HepG2 (cell line): Measurements from ENCODE around the gene UBQLN1. TPM values are rescaled to one million over a fixed set of nuclear protein-coding genes. Genes with fewer than 3 reads are reported as not detected.

Experiments
- ARHGAP35 ChIP-seq: sonication (generic); formaldehyde crosslinking; IDR thresholded peaks from 2 replicates; pipeline ENCODE4 v1.9.0; 2022; ENCODE audit warnings: mild to moderate bottlenecking, inconsistent platforms, moderate library complexity, missing genetic modification reagents, borderline replicate concordance
- BATF2 ChIP-seq: sonication (generic); formaldehyde crosslinking; IDR thresholded peaks from 2 replicates; pipeline ENCODE4 v1.8.0; 2022; ENCODE audit warnings: mild to moderate bottlenecking, missing genetic modification reagents, moderate library complexity
- CTCF ChIP-seq: sonication (generic); formaldehyde crosslinking; IDR thresholded peaks from 2 replicates; pipeline ENCODE4 v1.5.0; 2020; ENCODE audit warnings: mild to moderate bottlenecking, missing genetic modification reagents, moderate library complexity
- NFIB ChIP-seq: sonication (generic); formaldehyde crosslinking; IDR thresholded peaks from 2 replicates; pipeline ENCODE4 v1.9.0; 2021; ENCODE audit warnings: missing genetic modification reagents, mild to moderate bottlenecking, borderline replicate concordance
- NFYC ChIP-seq: IDR thresholded peaks from 2 replicates; pipeline ENCODE4 v1.6.1; 2016; ENCODE audit warnings: missing genetic modification reagents, missing compliant biosample characterization
- POGZ ChIP-seq: sonication (generic); formaldehyde crosslinking; IDR thresholded peaks from 2 replicates; pipeline ENCODE4 v1.4.0; 2020; ENCODE audit warnings: mild to moderate bottlenecking, missing genetic modification reagents
- POLR2A ChIP-seq, 2 experiments: IDR thresholded peaks; 2 replicates each; pipeline ENCODE4 v1.6.1; 2011; ENCODE audit warnings: low read depth in 2 of 2, low read length in 2 of 2, mild to moderate bottlenecking in 1 of 2, moderate library complexity in 1 of 2; ENCODE audit not compliant: insufficient read depth in 1 of 2
- RFXAP ChIP-seq: sonication (generic); formaldehyde crosslinking; IDR thresholded peaks from 2 replicates; pipeline ENCODE4 v1.4.0; 2020; ENCODE audit warnings: missing genetic modification reagents, borderline replicate concordance
- SRY ChIP-seq: sonication (generic); formaldehyde crosslinking; IDR thresholded peaks from 2 replicates; pipeline ENCODE4 v1.8.0; 2022; ENCODE audit warnings: mild to moderate bottlenecking, missing genetic modification reagents
- TOE1 ChIP-seq: sonication (generic); formaldehyde crosslinking; IDR thresholded peaks from 2 replicates; pipeline ENCODE4 v1.4.0; 2020; ENCODE audit warnings: mild to moderate bottlenecking, missing genetic modification reagents
- ZNF574 ChIP-seq: sonication (generic); formaldehyde crosslinking; IDR thresholded peaks from 2 replicates; pipeline ENCODE4 v1.4.0; 2020; ENCODE audit warnings: missing genetic modification reagents
- ZNF740 ChIP-seq: sonication (generic); formaldehyde crosslinking; IDR thresholded peaks from 2 replicates; pipeline ENCODE4 v1.4.0; 2020; ENCODE audit warnings: missing genetic modification reagents
- polyA plus RNA-seq, 8 experiments: library from polyadenylated mRNA; depleted of rRNA in 3 of 8; stranded (reverse) in 7 of 8; unstranded in 1 of 8; fragments of >200 nt; fragmentation: Illumina TruSeq in 4 of 8; extraction: Trizol in 4 of 8; gene quantifications; 2 replicates each; pipeline versions ENCODE4 v1.2.1 to v1.2.3, GENCODE V29; 2011 to 2016; ENCODE audit warnings: low read depth in 4 of 8, missing spikeins in 1 of 8, mixed read lengths in 1 of 8; ENCODE audit not compliant: insufficient read depth in 1 of 8
- total RNA-seq, 5 experiments: library from RNA; depleted of rRNA; stranded (reverse); fragments of >200 nt; fragmentation: Illumina TruSeq; extraction: Trizol; gene quantifications; 2 replicates each; pipeline ENCODE4 v1.2.3, GENCODE V29; 2016; ENCODE audit warnings: low read depth in 1 of 5
- TF ChIP-seq, protein P1 (sequence below): sonication (generic); formaldehyde crosslinking; IDR thresholded peaks from 2 replicates; pipeline ENCODE4 v1.9.0; 2021; ENCODE audit warnings: missing genetic modification reagents, borderline replicate concordance
- TF ChIP-seq, protein P2 (sequence below): sonication (generic); formaldehyde crosslinking; IDR thresholded peaks from 2 replicates; pipeline ENCODE4 v1.5.0; 2020; ENCODE audit warnings: missing genetic modification reagents

UBQLN1 gene
- total and polyA plus RNA-seq, 2 of the 13 experiments (the other 11 are each of a cell fraction or from before 2014, with no cell fraction given) = 78.1 to 83.8 TPM

GRCh38 chr9:83707768-83708514 is at the start of gene UBQLN1 (continued):
- TF ChIP-seq, protein P1, sequence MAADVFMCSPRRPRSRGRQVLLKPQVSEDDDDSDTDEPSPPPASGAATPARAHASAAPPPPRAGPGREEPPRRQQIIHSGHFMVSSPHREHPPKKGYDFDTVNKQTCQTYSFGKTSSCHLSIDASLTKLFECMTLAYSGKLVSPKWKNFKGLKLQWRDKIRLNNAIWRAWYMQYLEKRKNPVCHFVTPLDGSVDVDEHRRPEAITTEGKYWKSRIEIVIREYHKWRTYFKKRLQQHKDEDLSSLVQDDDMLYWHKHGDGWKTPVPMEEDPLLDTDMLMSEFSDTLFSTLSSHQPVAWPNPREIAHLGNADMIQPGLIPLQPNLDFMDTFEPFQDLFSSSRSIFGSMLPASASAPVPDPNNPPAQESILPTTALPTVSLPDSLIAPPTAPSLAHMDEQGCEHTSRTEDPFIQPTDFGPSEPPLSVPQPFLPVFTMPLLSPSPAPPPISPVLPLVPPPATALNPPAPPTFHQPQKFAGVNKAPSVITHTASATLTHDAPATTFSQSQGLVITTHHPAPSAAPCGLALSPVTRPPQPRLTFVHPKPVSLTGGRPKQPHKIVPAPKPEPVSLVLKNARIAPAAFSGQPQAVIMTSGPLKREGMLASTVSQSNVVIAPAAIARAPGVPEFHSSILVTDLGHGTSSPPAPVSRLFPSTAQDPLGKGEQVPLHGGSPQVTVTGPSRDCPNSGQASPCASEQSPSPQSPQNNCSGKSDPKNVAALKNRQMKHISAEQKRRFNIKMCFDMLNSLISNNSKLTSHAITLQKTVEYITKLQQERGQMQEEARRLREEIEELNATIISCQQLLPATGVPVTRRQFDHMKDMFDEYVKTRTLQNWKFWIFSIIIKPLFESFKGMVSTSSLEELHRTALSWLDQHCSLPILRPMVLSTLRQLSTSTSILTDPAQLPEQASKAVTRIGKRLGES = peak; percentile 16; the same call in 1 of the 2 replicates
- TF ChIP-seq SRY (CRISPR knock-in tag) (peak; percentile 74; the same call in 1 of the 2 replicates), NFIB (peak; percentile 4; the same call in 1 of the 2 replicates), NFYC (CRISPR knock-in tag) (no peak), BATF2 (CRISPR knock-in tag) (no peak), ZNF574 (CRISPR knock-in tag) (peak; percentile 83), POLR2A (IDR thresholded peaks at IDR 0.05; ENCODE audit: insufficient read depth in 1 of 2, low read depth in 2 of 2, low read length in 2 of 2) (peak; percentile 87 to 96), POGZ (peak; percentile 98), RFXAP (CRISPR knock-in tag) (peak; percentile 32; the same call in 1 of the 2 replicates), ZNF740 (0 out of 2 replicates have a peak, but pooled peaks have one; percentile 30), CTCF (CRISPR knock-in tag) (peak; percentile 3; the same call in 1 of the 2 replicates), TOE1 (0 out of 2 replicates have a peak, but pooled peaks have one; percentile 11), ARHGAP35 (CRISPR knock-in tag) (no peak; the same call in 1 of the 2 replicates)
- TF ChIP-seq, protein P2, sequence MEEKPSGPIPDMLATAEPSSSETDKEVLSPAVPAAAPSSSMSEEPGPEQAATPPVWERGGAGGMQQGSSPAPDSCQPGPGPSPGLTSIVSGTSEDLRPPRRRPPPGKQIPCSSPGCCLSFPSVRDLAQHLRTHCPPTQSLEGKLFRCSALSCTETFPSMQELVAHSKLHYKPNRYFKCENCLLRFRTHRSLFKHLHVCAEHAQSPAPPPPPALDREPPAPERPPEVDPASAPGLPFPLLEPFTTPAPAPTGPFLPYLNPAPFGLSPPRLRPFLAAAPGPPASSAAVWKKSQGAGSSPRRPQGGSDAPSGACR (CRISPR knock-in tag) = peak; percentile 76; the same call in 1 of the 2 replicates
